Psoas muscle (tissue), 8 donors: ENCODE results near the gene PLEKHM3. TPM values are rescaled to one million over a fixed set of nuclear protein-coding genes. Genes with fewer than 3 reads are reported as not detected.

Source experiments
- ATAC-seq, 4 donors: fragments of 200-7000 bp; cut with Tn5 transposase; one replicate each; pipeline ENCODE4 v1.9.1; 2020; ENCODE audit warnings: moderate library complexity in 3 of 4, mild to moderate bottlenecking in 2 of 4
- DNase-seq, 2 donors: peaks; one replicate each; pipeline ENCODE4 v3.0.0-alpha.2; 2020
- H3K27ac ChIP-seq: fragments of 200-600 bp; one replicate; pipeline ENCODE4 v1.8.0; 2022
- H3K27me3 ChIP-seq, 3 donors: fragments of 200-600 bp in 1 of 3; one replicate each; pipeline versions ENCODE4 v1.6.1 to v1.8.0; 2013 to 2022; ENCODE audit warnings: low read length in 2 of 3, mild to moderate bottlenecking in 2 of 3, moderate library complexity in 1 of 3; ENCODE audit not compliant: insufficient read depth in 3 of 3
- H3K36me3 ChIP-seq, 2 donors: fragments of 200-600 bp in 1 of 2; one replicate each; pipeline versions ENCODE4 v1.6.1 to v1.8.0; 2013 to 2022; ENCODE audit warnings: low read depth in 1 of 2, mild to moderate bottlenecking in 1 of 2, moderate library complexity in 1 of 2; ENCODE audit not compliant: insufficient read depth in 1 of 2
- H3K4me1 ChIP-seq: fragments of 200-600 bp; one replicate; pipeline ENCODE4 v1.8.0; 2022
- H3K4me3 ChIP-seq: fragments of 200-600 bp; one replicate; pipeline ENCODE4 v1.8.0; 2022; ENCODE audit warnings: mild to moderate bottlenecking
- H3K9me3 ChIP-seq: fragments of 200-600 bp; one replicate; pipeline ENCODE4 v1.8.0; 2022
- WGBS, 3 donors: extraction: QIAGEN DNeasy Blood & Tissue Kit; methylation state at CpG; one replicate each; pipeline versions ENCODE4 v1.1.6 to v1.1.7; 2013; 5-methylcytosine and 5-hydroxymethylcytosine counted together
- intact Hi-C, 2 donors: fragments of 100-400 bp; cut with DNase I; formaldehyde crosslinking; loops; one replicate each; pipeline versions ENCODE4 v1.11.0 to v1.14.2; 2022
- polyA plus RNA-seq, 3 donors: library from polyadenylated mRNA; stranded (reverse); fragments of 200-250 nt; gene quantifications; one replicate each; pipeline ENCODE4 v1.2.3, GENCODE V29; 2013
- total RNA-seq, 4 donors: library from RNA; stranded (reverse); fragmentation: NEBNext Ultra II Directional in 2 of 4; extraction: Animal tissue kit (Norgen Biotek cat#: 25700) in 2 of 4; gene quantifications; one replicate each; pipeline versions ENCODE4 v1.2.1 to v1.2.4, GENCODE V29; 2021 to 2023
- TF ChIP-seq, protein P1 (sequence below): fragments of 200-600 bp; IDR thresholded peaks from one replicate; pipeline ENCODE4 v1.8.0; 2022; ENCODE audit warnings: antibody characterized with exemption
- donor health status: healthy with polysubstance abuse.
- donor health status: DM: no; HTN: no; CAD: no; lungs with moderate emphysema.
- donor health status: Bipolar disorder and iron deficiency.
- donor health status: healthy.
- donor health status: DM: yes; HTN: yes; CAD: no.
- donor health status: DM: no; HTN: no; CAD: no.
- donor health status: DM: no; HTN: no; CAD: no.
- donor health status: DM: yes; HTN: yes; CAD: no.

PLEKHM3 gene
- total and polyA plus RNA-seq, 7 donors: 1.1 to 5.7 (median 4.0) TPM

DNA sequence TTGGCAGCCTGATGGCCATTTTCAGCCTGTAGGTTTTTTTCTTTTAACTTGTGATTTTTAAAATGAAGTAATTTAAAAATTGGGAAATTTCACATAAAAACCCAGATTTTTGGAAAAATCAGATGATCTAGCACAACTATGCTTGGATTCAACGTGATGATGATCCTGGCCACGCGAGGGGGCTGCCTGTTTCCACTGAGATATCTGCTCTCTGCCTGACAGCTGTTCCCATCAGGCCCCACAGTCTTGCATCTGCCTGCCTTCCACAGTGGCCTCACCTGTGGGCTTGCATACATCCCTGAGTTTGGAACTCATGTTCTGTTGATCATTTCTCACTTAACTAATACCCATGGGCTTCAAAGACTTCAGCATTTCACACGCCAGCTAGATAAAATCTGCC is 163.5 kb downstream of the PLEKHM3 start:
- Histone ChIP-seq H3K9me3 (no peaks in the 10 kb centered on the region), H3K36me3 (peaks cover 0 to 10% of the 10 kb centered on the region in 2 donors), H3K4me1 (no peaks in the 10 kb centered on the region), H3K27ac (no peak overlapping the region), H3K4me3 (no peak overlapping the region), H3K27me3 (no peaks in the 10 kb centered on the region)
- ATAC-seq: no peak
- intact Hi-C loops: no loop called here
- TF ChIP-seq, protein P1, sequence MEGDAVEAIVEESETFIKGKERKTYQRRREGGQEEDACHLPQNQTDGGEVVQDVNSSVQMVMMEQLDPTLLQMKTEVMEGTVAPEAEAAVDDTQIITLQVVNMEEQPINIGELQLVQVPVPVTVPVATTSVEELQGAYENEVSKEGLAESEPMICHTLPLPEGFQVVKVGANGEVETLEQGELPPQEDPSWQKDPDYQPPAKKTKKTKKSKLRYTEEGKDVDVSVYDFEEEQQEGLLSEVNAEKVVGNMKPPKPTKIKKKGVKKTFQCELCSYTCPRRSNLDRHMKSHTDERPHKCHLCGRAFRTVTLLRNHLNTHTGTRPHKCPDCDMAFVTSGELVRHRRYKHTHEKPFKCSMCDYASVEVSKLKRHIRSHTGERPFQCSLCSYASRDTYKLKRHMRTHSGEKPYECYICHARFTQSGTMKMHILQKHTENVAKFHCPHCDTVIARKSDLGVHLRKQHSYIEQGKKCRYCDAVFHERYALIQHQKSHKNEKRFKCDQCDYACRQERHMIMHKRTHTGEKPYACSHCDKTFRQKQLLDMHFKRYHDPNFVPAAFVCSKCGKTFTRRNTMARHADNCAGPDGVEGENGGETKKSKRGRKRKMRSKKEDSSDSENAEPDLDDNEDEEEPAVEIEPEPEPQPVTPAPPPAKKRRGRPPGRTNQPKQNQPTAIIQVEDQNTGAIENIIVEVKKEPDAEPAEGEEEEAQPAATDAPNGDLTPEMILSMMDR: no peak
- no peak for DNase-seq
- 74 to 82% (median 78%) methylated on average over 4 of the region's 4 CpGs for WGBS, 3 donors

- no peaks in the 10 kb centered on the region for H3K9me3 ChIP-seq
- DNase-seq (no peak), ATAC-seq (no peak)
- no peak overlapping the region for H3K4me3 ChIP-seq
- H3K4me1 ChIP-seq: no peaks in the 10 kb centered on the region
- H3K36me3 ChIP-seq: peaks cover 0 to 10% of the 10 kb centered on the region in 2 donors
- H3K27ac ChIP-seq: no peak overlapping the region
- TF ChIP-seq, protein P1: no peak
- 84 to 92% (median 85%) methylated on average over 3 of the region's 3 CpGs for WGBS, 3 donors
- no peaks in the 10 kb centered on the region for H3K27me3 ChIP-seq
- intact Hi-C loops: no loop called here
Observed at GRCh38 chr2:207860685-207861084, 164.6 kb downstream of the PLEKHM3 start.

DNA sequence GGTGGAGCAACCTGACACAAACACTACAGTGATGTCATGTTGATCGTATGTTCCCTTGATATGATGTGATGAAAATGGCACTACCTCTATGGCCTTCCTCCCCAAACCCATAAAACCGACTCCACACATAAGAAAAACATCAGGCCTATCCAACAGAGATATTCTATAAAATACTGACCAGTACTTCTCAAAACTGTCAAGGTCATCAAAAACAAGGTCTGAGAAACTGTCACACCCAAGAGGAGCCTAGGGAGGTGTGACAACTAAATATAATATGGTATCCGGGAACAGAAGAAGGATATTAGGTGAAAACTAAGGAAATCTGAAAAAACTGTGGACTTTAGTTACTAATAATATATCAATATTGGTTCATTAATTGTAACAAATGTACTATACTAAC is 169.7 kb downstream of the PLEKHM3 start:
- no peak overlapping the region for H3K4me3 ChIP-seq
- no peaks in the 10 kb centered on the region for H3K27me3 ChIP-seq
- no peaks in the 10 kb centered on the region for H3K4me1 ChIP-seq
- no peak overlapping the region for H3K27ac ChIP-seq
- TF ChIP-seq, protein P1: no peak
- ATAC-seq: no peak
- H3K9me3 ChIP-seq: no peaks in the 10 kb centered on the region
- intact Hi-C loops: no loop called here
- 88 to 93% (median 88%) methylated on average over 3 of the region's 3 CpGs for WGBS, 3 donors
- H3K36me3 ChIP-seq: peaks cover 0 to 5% of the 10 kb centered on the region in 2 donors
- no peak for DNase-seq

DNA sequence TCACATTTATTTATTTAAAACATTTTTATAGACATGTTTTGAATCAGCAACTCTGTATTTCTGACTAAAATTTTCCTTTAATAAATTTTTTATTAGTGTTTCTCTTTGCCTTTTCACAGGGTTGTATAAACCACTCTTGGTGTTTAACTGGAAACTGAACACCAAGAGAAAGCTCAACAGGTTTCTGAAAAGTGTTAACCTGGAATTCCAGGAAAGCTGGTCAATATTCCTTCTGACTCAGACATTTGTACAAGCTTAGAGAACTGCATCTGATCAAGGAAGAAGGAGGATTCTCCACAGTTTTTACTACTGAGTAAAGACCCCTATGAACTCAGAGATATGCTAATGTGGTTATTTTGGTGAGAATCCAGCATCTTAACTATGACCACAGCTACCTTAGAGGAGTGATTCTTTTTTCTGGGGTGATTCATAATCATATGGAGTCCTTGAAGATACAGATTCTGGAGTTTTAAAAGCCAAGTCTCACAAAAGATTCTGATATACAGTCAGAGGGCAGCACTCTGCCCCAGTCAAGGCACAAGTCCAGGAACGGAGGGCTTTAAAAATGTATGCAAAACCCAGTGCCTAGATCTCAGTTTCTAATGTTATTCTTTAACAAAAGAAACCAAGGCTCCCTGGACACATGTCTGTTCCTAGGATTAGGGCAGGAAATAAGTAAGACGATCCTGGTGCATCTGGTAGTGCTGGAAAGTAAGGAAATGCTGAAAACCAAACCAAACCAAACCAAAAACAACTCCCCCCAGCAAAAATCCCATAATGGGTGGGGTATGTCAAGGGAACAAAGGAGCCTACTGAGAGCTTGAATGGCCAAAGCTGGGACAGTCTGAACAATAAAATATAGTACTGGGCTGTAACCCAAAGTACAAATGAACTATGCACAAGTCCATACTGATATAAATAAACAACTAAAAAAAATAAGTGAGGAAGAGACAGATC is 170.6 kb downstream of the PLEKHM3 start:
- no peaks in the 10 kb centered on the region for H3K4me1 ChIP-seq
- no peaks in the 10 kb centered on the region for H3K9me3 ChIP-seq
- no peak for ATAC-seq
- no peak overlapping the region for H3K4me3 ChIP-seq
- no peaks in the 10 kb centered on the region for H3K27me3 ChIP-seq
- H3K27ac ChIP-seq: no peak overlapping the region
- intact Hi-C loops: no loop called here
- no peak for DNase-seq
- 48 to 54% (median 53%) methylated on average over 2 of the region's 2 CpGs for WGBS, 3 donors
- TF ChIP-seq, protein P1: no peak
- H3K36me3 ChIP-seq: no peaks in the 10 kb centered on the region
